CD8-positive, alpha-beta memory T cell (primary cell): Measurements from ENCODE around the gene ADAMTS2. TPM values are rescaled to one million over a fixed set of nuclear protein-coding genes. Genes with fewer than 3 reads are reported as not detected.

ENCODE experiments used
- CTCF ChIA-PET: fragments of 350-600 bp; sonication (Branson Sonifier 250); formaldehyde crosslinking; loops from one replicate; lab custom pipeline; 2021; ENCODE audit warnings: antibody characterized with exemption; lab: Charles Lee
- POLR2A ChIA-PET: fragments of 350-600 bp; sonication (Branson Sonifier 250); formaldehyde crosslinking; loops from one replicate; lab custom pipeline; 2021; ENCODE audit warnings: antibody characterized with exemption; lab: Charles Lee
- DNase-seq, 5 donors: peaks; one replicate each; pipeline versions ENCODE4 v3.0.0 to v3.0.0-alpha.2; 2020 to 2022; ENCODE audit warnings: mixed read lengths in 1 of 5
- H3K27ac ChIP-seq: one replicate; pipeline ENCODE4 v1.7.0; 2013; ENCODE audit warnings: low read depth, mild to moderate bottlenecking, low read length, moderate library complexity
- H3K27me3 ChIP-seq: 2 replicates; pipeline ENCODE4 v1.7.0; 2013; ENCODE audit warnings: low read length, mild to moderate bottlenecking; ENCODE audit not compliant: insufficient read depth, poor library complexity, severe bottlenecking
- H3K36me3 ChIP-seq: 2 replicates; pipeline ENCODE4 v1.7.0; 2013; ENCODE audit warnings: mild to moderate bottlenecking, low read length, moderate library complexity; ENCODE audit not compliant: insufficient read depth
- H3K4me1 ChIP-seq: 2 replicates; pipeline ENCODE4 v1.7.0; 2013; ENCODE audit warnings: mild to moderate bottlenecking, low read length, moderate library complexity; ENCODE audit not compliant: insufficient read depth
- H3K4me3 ChIP-seq: 2 replicates; pipeline ENCODE4 v1.7.0; 2013; ENCODE audit warnings: mild to moderate bottlenecking, low read length
- H3K9me3 ChIP-seq: 2 replicates; pipeline ENCODE4 v1.7.0; 2013; ENCODE audit warnings: mild to moderate bottlenecking, low read length
- H3K27ac Mint-ChIP-seq, 8 donors: one replicate each; pipeline ENCODE4 v1.8.0; 2020 to 2021; ENCODE audit warnings: mixed read lengths in 8 of 8, mild to moderate bottlenecking in 6 of 8, inconsistent platforms in 3 of 8, moderate library complexity in 3 of 8
- H3K27me3 Mint-ChIP-seq, 2 donors: one replicate each; pipeline ENCODE4 v1.8.0; 2020 to 2021; ENCODE audit warnings: mixed read lengths in 2 of 2, mild to moderate bottlenecking in 1 of 2, moderate library complexity in 1 of 2
- H3K36me3 Mint-ChIP-seq, 3 donors: one replicate each; pipeline ENCODE4 v1.8.0; 2020 to 2021; ENCODE audit warnings: mixed read lengths in 3 of 3, inconsistent platforms in 1 of 3, mild to moderate bottlenecking in 1 of 3
- H3K4me1 Mint-ChIP-seq, 3 donors: one replicate each; pipeline ENCODE4 v1.8.0; 2020 to 2021; ENCODE audit warnings: mixed read lengths in 3 of 3, inconsistent platforms in 1 of 3, mild to moderate bottlenecking in 1 of 3
- H3K4me3 Mint-ChIP-seq, 7 donors: one replicate each; pipeline ENCODE4 v1.8.0; 2020 to 2021; ENCODE audit warnings: mixed read lengths in 7 of 7, mild to moderate bottlenecking in 6 of 7, moderate library complexity in 4 of 7, inconsistent platforms in 2 of 7
- H3K9me3 Mint-ChIP-seq, 5 donors: one replicate each; pipeline ENCODE4 v1.8.0; 2020 to 2022; ENCODE audit warnings: mixed read lengths in 5 of 5, mild to moderate bottlenecking in 3 of 5, moderate library complexity in 2 of 5, inconsistent platforms in 1 of 5
- polyA plus RNA-seq: library from polyadenylated mRNA; unstranded; fragments of 300-500 nt; fragmentation: Illumina TruSeq; gene quantifications from one replicate; pipeline ENCODE4 v1.2.3, GENCODE V29; 2021
- total RNA-seq, 2 experiments: library from RNA; stranded (reverse); gene quantifications; one replicate each; pipeline ENCODE4 v1.2.3, GENCODE V29; 2021

The ADAMTS2 gene
- total and polyA plus RNA-seq, 3 experiments from 2014 or later, result not detected

GRCh38 chr5:179194941-179195381 is 150.3 kb downstream of the ADAMTS2 start:
- Histone ChIP-seq H3K27ac (no peak overlapping the region), H3K27me3 (no peaks in the 10 kb centered on the region), H3K36me3 (no peaks in the 10 kb centered on the region), H3K9me3 (no peaks in the 10 kb centered on the region), H3K4me3 (no peak overlapping the region), H3K4me1 (no peaks in the 10 kb centered on the region)
- Mint-ChIP-seq H3K27ac (no peak overlapping the region), H3K4me3 (no peak overlapping the region), H3K36me3 (no peaks in the 10 kb centered on the region), H3K27me3 (peaks cover 0 to 2% of the 10 kb centered on the region in 2 donors), H3K4me1 (no peaks in the 10 kb centered on the region), H3K9me3 (no peaks in the 10 kb centered on the region)
- no peak for DNase-seq
- ChIA-PET POLR2A (no interaction called here), CTCF (no interaction called here)

- H3K4me3 ChIP-seq, result no peak overlapping the region
- H3K9me3 ChIP-seq, result no peaks in the 10 kb centered on the region
- CTCF ChIA-PET, result no interaction called here
- Mint-ChIP-seq H3K36me3 (no peaks in the 10 kb centered on the region), H3K4me1 (no peaks in the 10 kb centered on the region), H3K27ac (no peak overlapping the region), H3K9me3 (no peaks in the 10 kb centered on the region), H3K27me3 (peaks cover 0 to 2% of the 10 kb centered on the region in 2 donors), H3K4me3 (no peak overlapping the region)
- DNase-seq, result no peak
- no peaks in the 10 kb centered on the region for H3K27me3 ChIP-seq
- POLR2A ChIA-PET, result no interaction called here
- H3K36me3 ChIP-seq, result no peaks in the 10 kb centered on the region
- H3K27ac ChIP-seq, result no peak overlapping the region
- no peaks in the 10 kb centered on the region for H3K4me1 ChIP-seq
Measured at GRCh38 chr5:179194201-179194910, 150.9 kb downstream of the ADAMTS2 start.

- POLR2A ChIA-PET, result no interaction called here
- no peak overlapping the region for H3K27ac ChIP-seq
- no peak for DNase-seq
Measured at GRCh38 chr5:179193746-179194145, 151.5 kb downstream of the ADAMTS2 start.

GRCh38 chr5:179192891-179193470 is 152.3 kb downstream of the ADAMTS2 start:
- Mint-ChIP-seq H3K36me3 (no peaks in the 10 kb centered on the region), H3K9me3 (no peaks in the 10 kb centered on the region), H3K4me3 (no peak overlapping the region), H3K27me3 (peaks cover 0 to 2% of the 10 kb centered on the region in 2 donors), H3K4me1 (no peaks in the 10 kb centered on the region), H3K27ac (no peak overlapping the region)
- H3K4me3 ChIP-seq, result no peak overlapping the region
- no peak overlapping the region for H3K27ac ChIP-seq
- no peaks in the 10 kb centered on the region for H3K36me3 ChIP-seq
- no peak for DNase-seq
- H3K9me3 ChIP-seq, result no peaks in the 10 kb centered on the region
- H3K27me3 ChIP-seq, result no peaks in the 10 kb centered on the region
- no peaks in the 10 kb centered on the region for H3K4me1 ChIP-seq
- CTCF ChIA-PET, result no interaction called here
- POLR2A ChIA-PET, result no interaction called here

More at GRCh38 chr5:179193746-179194145, 151.5 kb downstream of the ADAMTS2 start:
- H3K4me3 ChIP-seq, result no peak overlapping the region
- Mint-ChIP-seq H3K36me3 (no peaks in the 10 kb centered on the region), H3K27me3 (peaks cover 0 to 2% of the 10 kb centered on the region in 2 donors), H3K9me3 (no peaks in the 10 kb centered on the region), H3K4me3 (no peak overlapping the region), H3K4me1 (no peaks in the 10 kb centered on the region), H3K27ac (no peak overlapping the region)
- H3K4me1 ChIP-seq, result no peaks in the 10 kb centered on the region
- H3K36me3 ChIP-seq, result no peaks in the 10 kb centered on the region
- no peaks in the 10 kb centered on the region for H3K9me3 ChIP-seq
- CTCF ChIA-PET, result no interaction called here
- H3K27me3 ChIP-seq, result no peaks in the 10 kb centered on the region

- no peak overlapping the region for H3K4me3 ChIP-seq
- Mint-ChIP-seq H3K36me3 (no peaks in the 10 kb centered on the region), H3K27me3 (peaks cover 0 to 2% of the 10 kb centered on the region in 2 donors), H3K9me3 (no peaks in the 10 kb centered on the region), H3K27ac (no peak overlapping the region), H3K4me3 (no peak overlapping the region), H3K4me1 (no peaks in the 10 kb centered on the region)
- H3K27ac ChIP-seq, result no peak overlapping the region
- no peaks in the 10 kb centered on the region for H3K27me3 ChIP-seq
- no peaks in the 10 kb centered on the region for H3K36me3 ChIP-seq
- H3K4me1 ChIP-seq, result no peaks in the 10 kb centered on the region
- POLR2A ChIA-PET, result no interaction called here
- CTCF ChIA-PET, result no interaction called here
- DNase-seq, result no peak
- H3K9me3 ChIP-seq, result no peaks in the 10 kb centered on the region
Measured at GRCh38 chr5:179192185-179192890, 152.9 kb downstream of the ADAMTS2 start.

GRCh38 chr5:179191506-179192184 is 153.6 kb downstream of the ADAMTS2 start:
- ChIA-PET POLR2A (no interaction called here), CTCF (no interaction called here)
- DNase-seq, result no peak
- no peaks in the 10 kb centered on the region for H3K9me3 ChIP-seq
- no peaks in the 10 kb centered on the region for H3K36me3 Mint-ChIP-seq
- no peaks in the 10 kb centered on the region for H3K9me3 Mint-ChIP-seq
- no peak overlapping the region for H3K4me3 Mint-ChIP-seq
- no peak overlapping the region for H3K4me3 ChIP-seq
- H3K36me3 ChIP-seq, result no peaks in the 10 kb centered on the region
- H3K27me3 Mint-ChIP-seq, result peaks cover 2% of the 10 kb centered on the region in 2 donors
- H3K4me1 ChIP-seq, result no peaks in the 10 kb centered on the region
- no peaks in the 10 kb centered on the region for H3K27me3 ChIP-seq
- no peak overlapping the region for H3K27ac Mint-ChIP-seq
- H3K27ac ChIP-seq, result no peak overlapping the region
- H3K4me1 Mint-ChIP-seq, result no peaks in the 10 kb centered on the region

GRCh38 chr5:179190851-179191505 is 154.3 kb downstream of the ADAMTS2 start:
- Mint-ChIP-seq H3K36me3 (no peaks in the 10 kb centered on the region), H3K27ac (no peak overlapping the region), H3K4me3 (no peak overlapping the region), H3K4me1 (no peaks in the 10 kb centered on the region), H3K27me3 (peaks cover 2% of the 10 kb centered on the region in 2 donors), H3K9me3 (no peaks in the 10 kb centered on the region)
- H3K4me1 ChIP-seq, result no peaks in the 10 kb centered on the region
- CTCF ChIA-PET, result no interaction called here
- POLR2A ChIA-PET, result no interaction called here
- H3K4me3 ChIP-seq, result no peak overlapping the region
- peak in 1 of 5 donors; percentile 41 for DNase-seq
- H3K27me3 ChIP-seq, result no peaks in the 10 kb centered on the region
- H3K9me3 ChIP-seq, result no peaks in the 10 kb centered on the region
- H3K27ac ChIP-seq, result no peak overlapping the region
- no peaks in the 10 kb centered on the region for H3K36me3 ChIP-seq
